ENCODE results near the gene DTX3.
"Not testable (repeated sequence)": the region's sequence is repeated elsewhere in the genome, so short reads cannot be mapped to it uniquely, and the experiment has no call there.

The DTX3 gene

DNA sequence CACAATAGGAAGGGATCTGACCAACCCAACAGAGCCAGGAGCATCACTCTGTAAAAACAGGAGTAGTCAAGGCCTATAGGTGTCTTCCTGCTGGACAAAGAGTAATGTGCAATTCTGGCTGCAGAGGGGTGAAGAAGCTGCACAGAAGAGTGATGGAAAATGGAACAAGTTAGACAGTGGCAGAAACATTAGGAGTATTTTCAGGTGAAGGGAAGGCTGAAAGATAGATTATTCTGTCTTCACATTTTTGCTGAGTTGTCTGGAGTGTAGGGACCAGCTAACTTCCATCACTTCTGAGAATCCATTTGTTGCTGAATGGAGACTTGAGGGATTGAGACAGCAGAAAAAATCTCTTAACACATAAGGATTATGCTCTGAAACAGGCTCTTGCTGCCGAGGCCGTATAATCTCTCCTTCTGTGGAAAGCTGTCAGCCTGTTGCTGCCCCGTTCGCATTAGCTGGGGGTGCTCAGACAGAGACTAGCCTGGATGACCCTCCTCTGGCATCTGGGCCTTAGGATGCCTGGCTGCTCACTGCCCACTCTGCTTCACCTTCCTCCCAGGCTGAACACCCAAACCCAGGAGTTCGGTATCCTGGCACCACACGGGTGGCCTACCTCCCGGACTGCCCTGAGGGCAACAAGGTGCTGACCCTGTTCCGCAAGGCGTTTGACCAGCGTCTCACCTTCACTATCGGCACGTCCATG is 3.5 kb downstream of the DTX3 start:
- no peak for DNase-seq

- DNase-seq: no peak
Measured at GRCh38 chr12:57609101-57609780, 4.6 kb downstream of the DTX3 start.

DNA sequence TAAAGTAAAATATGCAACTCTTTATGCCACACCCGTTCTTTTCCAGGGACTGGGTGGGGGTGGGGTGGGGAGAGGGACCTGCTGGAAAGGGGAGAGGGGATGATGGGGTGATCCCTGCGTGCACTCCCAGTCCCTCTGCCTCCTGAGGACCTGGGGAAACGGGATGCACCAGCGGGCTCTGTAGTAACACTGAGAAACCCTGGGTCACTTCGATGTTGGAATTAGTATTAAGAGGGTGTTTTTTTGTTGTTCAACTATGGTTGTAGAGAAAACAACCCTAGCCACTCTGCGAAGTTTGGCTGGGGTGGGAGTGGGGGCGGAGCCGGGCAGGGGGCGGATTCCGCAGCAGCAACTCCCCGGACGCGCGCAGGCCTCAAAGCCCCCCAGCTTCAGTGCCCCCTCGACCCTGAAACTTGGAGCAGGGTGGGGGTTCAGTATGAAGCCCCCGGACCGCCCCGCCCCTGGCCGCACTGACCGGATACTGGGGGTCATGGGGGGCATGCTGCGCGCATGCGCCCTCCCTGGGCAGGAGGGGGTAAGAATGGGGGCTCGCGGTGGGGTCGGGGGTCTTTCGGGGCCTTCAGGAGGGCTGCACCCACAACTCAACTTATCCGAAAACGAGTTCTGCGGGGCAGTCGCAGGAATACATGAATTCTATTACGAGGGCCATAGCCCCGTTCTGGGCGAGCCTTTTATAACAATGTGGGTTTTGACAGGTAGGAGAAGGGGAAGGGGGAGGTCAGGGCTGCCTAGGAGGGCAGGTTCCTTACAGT is 5.3 kb downstream of the DTX3 start:
- DNase-seq: peak; percentile 64

DNA sequence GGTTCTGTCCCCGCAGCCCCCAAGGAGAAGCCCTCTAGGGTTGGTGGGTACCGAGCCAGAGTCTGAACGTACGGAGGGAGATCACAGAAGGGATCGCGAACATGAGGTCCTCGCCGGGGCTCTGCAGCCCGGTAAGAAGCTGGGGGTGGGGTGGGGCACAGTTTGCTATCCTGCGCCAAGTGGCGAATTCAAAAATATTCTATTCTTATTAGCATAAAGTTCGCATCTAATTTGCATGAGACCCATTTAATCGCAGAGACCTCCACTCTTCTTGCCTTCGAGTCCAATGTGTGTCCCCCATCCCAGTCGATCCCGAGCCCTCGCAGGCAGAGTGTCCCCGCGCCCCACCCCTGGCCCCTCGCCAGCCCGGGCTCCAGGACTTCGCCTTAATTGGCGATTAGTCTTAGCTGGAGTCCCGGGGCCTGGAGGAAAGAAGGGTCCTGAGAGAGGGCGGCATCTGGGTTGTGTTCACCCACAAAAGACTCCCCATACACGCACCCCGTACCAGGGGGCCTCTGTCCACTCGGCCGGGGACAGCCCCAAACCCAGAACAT is 6.0 kb downstream of the DTX3 start:
- peak; percentile 65 for DNase-seq

GRCh38 chr12:57611108-57611826 is 6.6 kb downstream of the DTX3 start, which contains the start of gene ARHGEF25:
Gene ARHGEF25 (plus strand): TSS chr12:57611435. CDS start chr12:57611895, 460 bp downstream.
- DNase-seq: peak; percentile 91

DNA sequence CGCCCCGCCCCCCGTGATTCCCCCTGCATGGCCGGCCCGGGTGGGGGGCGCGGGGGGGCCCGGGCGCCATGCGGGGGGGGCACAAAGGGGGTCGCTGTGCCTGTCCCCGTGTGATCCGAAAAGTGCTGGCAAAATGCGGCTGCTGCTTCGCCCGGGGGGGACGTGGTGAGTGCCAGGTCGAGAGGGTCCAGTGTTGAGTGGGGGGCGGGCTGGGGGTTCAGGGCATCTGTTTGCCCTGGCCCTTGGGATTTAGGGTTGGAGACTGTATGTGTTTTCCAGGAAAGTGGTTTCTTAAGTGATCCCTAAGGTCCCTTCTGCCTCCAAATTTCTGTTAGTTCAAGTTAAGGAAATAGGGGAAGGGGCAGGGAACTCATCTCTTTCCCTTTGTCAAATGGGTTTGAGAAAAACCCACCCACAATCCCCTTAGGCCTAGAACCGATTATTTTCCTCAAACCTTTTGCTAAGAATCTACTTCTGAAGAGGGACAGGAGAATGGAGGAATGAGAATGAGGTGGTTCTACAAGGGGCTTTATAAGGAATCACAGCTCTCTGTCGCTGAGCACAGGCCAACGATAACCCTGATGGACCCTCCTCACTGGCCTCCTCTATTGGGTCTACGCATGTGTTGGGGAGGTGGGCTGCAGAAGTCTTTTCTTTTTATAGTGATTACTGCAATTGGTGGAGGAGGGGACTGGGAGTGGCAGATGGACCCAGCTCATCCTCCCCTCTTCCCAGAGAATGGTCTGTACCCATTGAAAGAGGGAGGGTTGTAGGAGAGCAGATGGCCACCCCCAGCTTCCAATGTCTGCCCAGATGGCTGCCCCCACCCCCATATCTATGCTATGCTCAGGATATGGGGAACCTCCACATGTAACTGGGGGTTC is 7.4 kb downstream of the DTX3 start:
- DNase-seq: no peak

DNA sequence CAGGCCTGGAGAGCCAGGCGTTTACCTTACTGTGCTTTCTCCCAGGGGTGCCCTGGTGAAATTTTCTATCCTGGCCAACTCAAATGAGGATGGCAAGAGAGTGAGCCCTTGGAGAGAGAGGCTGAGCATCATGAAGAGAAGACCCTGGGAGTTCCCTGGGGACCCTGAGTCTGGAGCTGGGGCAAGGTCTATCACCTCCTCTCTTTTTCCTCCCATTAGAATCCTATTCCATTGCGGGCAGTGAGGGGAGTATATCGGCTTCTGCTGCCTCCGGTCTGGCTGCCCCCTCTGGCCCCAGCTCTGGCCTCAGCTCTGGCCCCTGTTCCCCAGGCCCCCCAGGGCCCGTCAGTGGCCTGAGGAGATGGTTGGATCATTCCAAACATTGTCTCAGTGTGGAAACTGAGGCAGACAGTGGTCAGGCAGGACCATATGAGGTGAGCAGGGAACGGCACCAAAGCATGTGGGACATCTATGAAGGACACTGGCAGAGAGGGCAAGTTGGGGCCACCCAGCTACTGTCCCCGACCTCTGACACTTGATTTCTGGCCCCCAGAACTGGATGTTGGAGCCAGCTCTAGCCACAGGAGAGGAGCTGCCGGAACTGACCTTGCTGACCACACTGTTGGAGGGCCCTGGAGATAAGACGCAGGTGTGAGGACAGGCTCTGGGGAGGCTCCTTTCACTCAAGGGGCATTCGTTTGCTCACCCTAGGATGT is 8.2 kb downstream of the DTX3 start:
- DNase-seq: no peak

DNA sequence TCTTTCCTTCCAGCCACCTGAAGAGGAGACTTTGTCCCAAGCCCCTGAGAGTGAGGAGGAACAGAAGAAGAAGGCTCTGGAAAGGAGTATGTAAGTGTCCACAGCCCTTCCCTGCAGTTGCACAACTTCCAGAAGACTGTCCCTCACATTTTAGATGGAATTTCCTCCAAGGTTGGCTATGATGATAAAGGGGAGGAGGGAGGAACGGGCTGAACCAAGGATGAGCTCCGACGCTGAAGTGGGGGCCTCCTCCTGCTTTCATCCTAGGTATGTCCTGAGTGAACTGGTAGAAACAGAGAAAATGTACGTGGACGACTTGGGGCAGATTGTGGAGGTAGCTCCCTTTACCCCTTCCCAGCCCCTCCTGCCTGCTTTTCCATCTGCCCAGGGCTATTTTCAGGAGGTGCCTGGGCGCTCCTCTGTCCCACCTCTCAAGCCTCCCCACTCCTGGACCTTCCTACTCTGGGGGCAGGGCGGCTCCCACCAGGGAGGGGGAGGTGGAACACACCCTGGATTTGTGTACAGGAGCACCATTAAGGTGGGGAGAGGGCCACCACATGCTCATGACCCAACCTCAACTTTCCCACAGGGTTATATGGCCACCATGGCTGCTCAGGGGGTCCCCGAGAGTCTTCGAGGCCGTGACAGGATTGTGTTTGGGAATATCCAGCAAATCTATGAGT is 8.9 kb downstream of the DTX3 start:
- DNase-seq: no peak

- DNase-seq: no peak
Measured at GRCh38 chr12:57614178-57614947, 9.7 kb downstream of the DTX3 start.

GRCh38 chr12:57614948-57615500 is 10.4 kb downstream of the DTX3 start:
- DNase-seq: no peak

DNA sequence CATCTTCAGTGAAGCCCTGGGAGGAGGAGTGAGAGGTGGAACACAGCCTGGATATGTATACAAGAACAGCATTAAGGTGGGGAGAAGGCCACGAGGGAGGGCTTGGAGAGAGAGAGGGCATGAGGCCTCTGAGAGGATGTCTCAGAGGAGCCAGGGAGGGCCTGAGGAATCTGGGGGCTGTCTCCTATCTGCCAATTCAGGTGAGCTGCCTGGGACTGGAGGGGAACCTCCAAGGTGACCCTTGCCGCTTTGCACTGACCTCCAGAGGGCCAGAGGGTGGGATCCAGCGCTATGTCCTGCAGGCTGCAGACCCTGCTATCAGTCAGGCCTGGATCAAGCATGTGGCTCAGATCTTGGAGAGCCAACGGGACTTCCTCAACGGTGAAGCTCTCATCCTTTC is 11.0 kb downstream of the DTX3 start:
- DNase-seq: no peak

GRCh38 chr12:57616383-57617101 is 11.9 kb downstream of the DTX3 start:
- DNase-seq: no peak

GRCh38 chr12:57617942-57618341 is 13.3 kb downstream of the DTX3 start:
- DNase-seq: no peak

DNA sequence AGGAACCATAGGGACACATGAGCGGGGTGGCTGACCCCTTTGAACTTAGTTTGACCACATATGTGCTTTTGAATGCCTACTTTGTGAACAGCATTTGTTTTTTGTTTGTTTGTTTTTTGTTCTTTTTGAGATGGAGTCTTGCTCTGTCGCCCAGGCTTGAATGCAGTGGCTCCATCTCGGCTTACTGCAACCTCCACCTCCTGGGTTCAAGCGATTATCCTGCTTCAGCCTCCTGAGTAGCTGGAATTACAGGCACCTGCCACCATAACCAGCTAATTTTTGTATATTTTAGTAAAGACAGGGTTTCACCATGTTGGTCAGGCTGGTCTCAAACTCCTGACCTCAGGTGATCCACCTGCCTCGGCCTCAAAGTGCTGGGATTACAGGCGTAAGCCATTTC is 13.8 kb downstream of the DTX3 start:
- DNase-seq: not testable (repeated sequence)

- no peak for DNase-seq
Measured at GRCh38 chr12:57618966-57619433, 14.4 kb downstream of the DTX3 start.

DNA sequence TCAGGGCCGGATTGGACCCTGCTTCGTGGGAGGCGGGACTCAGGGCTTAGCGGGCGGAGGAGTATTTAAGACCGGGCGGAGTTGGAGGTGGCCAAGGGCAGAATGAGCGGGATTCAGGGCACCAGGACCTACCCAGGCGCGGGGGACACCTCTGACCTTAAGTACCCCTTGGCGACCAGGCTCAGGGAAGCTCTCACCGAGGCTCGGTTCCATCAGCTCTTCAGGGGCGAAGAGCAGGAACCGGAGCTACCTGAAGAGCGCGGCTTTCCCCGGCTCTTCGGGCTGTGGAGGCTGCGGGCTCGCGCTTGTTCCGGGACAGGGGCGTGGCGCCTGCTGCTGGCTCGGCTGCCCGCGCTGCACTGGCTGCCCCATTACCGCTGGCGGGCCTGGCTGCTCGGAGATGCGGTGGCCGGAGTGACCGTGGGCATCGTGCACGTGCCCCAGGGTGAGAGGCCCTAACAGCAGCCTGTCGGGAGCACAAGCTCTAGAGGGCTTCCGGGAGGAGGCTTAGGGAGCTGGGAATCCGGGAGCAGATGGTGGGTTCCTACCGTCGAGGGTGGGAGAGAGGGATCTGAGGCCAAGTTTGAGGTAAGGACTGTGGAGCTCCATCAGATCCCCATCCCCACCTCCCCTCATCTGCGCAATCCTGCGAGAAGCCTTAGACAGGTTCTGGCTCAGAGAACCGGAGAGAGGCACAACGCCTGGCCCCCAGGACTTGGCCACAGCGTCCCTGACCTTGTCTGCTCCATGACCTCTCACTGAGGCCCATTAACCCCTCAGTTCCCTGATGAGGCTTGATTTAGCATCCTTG is 15.0 kb downstream of the DTX3 start:
- DNase-seq: no peak

DNA sequence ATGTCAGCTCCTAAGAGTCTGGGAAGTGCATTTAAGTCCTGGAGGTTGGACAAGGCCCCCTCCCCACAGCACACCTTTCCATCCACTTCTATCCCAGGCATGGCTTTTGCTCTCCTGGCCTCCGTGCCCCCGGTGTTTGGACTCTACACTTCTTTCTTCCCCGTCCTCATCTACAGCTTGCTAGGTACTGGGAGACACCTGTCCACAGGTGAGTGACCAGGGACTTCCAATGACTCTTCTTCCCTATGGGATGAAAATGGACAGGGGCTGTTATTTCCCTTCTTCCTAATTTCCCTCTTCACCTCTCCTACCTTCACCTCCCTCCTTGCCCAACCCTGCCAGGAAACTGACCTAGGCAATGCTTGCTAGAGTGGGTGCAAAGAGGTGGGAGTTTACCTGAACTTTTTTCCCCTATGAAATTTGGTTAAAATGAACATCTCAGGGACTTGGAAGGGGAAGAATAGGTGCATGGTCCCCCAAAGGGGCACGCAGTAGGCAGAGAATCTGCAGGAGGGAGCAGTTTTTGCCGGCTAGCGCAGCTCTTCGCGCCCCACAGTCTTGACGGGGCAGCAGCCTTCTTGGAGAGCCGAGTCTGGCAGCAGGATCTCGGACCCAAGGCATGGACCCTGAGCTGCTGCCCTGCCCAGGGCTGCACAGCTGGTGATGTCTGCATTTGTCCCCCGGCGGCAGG is 15.8 kb downstream of the DTX3 start:
- DNase-seq: no peak
